PC-9 (cell line): ENCODE measurements around the gene TPRKB.

Experiments
- CTCF ChIP-seq: fragments of 200-600 bp; sonication (generic); conservative IDR thresholded peaks from 2 replicates; pipeline ENCODE4 v1.6.1; 2017; ENCODE audit warnings: mixed run types, antibody characterized with exemption, mild to moderate bottlenecking, moderate library complexity
- EZH2 ChIP-seq: fragments of 200-600 bp; sonication (generic); IDR thresholded peaks from 2 replicates; pipeline ENCODE4 v1.8.0; 2017; ENCODE audit warnings: antibody characterized with exemption, low read depth

- TF ChIP-seq CTCF (no peak), EZH2 (no peak)
Observed at GRCh38 chr2:73707636-73708035, 29.5 kb downstream of the TPRKB start.
